Measurements from ENCODE around the gene HS6ST1. TPM values are rescaled to one million over a fixed set of nuclear protein-coding genes. Genes with fewer than 3 reads are reported as not detected.

HS6ST1 gene
- total RNA-seq, 1 experiment from 2014 or later = 22.0 TPM

DNA sequence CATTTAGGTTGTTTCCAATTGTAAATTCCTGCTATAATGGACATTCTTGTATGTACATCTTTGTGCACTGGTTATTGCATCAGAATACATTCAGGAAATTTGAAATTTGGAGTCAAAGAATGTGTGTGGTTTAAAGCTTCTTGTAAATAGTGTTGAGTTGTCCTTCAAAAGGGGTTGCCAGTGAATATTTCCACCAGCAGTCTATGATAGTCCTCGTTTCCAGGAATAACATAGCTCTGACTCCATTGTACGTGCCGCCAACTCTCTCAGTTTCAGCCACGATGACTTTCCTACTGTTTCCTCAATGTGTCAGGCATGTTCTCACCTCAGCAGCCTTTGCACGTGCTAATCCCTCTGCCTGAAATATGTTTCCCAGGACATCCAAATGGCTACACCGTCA is 10.9 kb upstream of the HS6ST1 start:
- ATAC-seq (no peak), DNase-seq (ENCODE audit: low read depth, low spot score) (no peak)
- Histone ChIP-seq H3K27me3 (ENCODE audit: control insufficient read depth, insufficient read depth, low read length) (no peaks in the 10 kb centered on the region), H3K27ac (ENCODE audit: low read length) (no peak overlapping the region), H3K4me3 (ENCODE audit: low read depth in 2 of 2, low read length in 2 of 2) (no peak overlapping the region), H3K9me3 (ENCODE audit: control insufficient read depth, insufficient read depth, low read depth, low read length) (peaks cover 10% of the 10 kb centered on the region), H3K36me3 (ENCODE audit: control insufficient read depth, insufficient read depth, low read length) (no peaks in the 10 kb centered on the region), H3K4me1 (ENCODE audit: control insufficient read depth, insufficient read depth, low read length) (no peaks in the 10 kb centered on the region)
- ChIA-PET POLR2A (no interaction called here), CTCF (no interaction called here)
- no TSS peak for BruUV-seq (replicated peaks)
- in situ Hi-C loops (cut with HindIII; ENCODE audit: low pct_unique_long_range_greater_than_20kb, low sequenced_read_pairs) = no loop called here
- intact Hi-C loops (cut with micrococcal nuclease; ENCODE audit: unreplicated experiment) = no loop called here
- TF ChIP-seq POLR2AphosphoS5 (IDR thresholded peaks at IDR 0.05; ENCODE audit: low read depth, low read length) = no peak
- TF ChIP-seq TCF7L2 (IDR thresholded peaks at IDR 0.05; ENCODE audit: low read depth, low read length) = no peak

DNA sequence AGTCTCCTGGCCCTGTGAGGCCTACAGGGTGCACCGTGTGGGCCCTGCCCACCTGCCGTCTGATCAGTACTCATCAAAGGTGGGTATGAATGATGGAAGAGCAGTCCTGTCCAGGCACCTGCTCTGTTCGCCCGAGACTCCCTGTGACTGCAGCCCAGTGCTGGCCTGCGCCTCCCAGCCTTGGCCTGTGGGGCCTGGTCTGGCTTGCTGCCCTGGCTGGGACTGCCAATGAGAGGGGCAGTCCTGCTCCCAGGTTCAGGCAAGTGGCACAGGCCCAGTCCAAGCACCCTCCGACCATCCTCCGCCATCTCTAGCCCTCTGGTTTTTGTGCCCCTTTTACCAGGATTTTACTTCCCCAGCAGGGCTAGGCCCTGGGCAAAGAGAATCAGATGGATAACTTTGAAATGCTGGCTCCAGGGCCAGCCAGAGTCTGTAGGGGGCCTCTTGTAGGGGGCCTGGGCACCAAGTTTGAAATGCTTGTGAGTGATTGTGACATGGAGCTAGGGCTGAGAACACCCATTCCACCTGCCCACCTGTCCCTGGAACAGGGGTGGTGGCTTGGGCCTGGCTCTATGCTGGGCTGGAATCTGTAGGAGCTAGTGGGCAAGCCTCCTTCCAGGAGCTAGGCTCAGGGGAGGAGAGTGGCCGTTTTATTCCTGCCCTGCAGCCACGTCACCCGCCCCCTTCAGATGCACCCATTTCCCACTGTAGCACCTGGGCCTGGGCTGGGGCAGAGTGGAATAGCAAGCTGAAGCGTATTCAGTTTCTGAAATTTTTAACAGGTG is 8.7 kb upstream of the HS6ST1 start:
- H3K36me3 ChIP-seq (ENCODE audit: control insufficient read depth, insufficient read depth, low read length) = no peaks in the 10 kb centered on the region
- ChIA-PET POLR2A (no interaction called here), CTCF (interaction anchor here (0.6 to 0.7 kb wide), 2 partner anchors 60 to 112 kb away, joined by 3 to 6 read pairs; no protein-coding TSS in a partner anchor)
- H3K27ac ChIP-seq (ENCODE audit: low read length) = no peak overlapping the region
- H3K4me3 ChIP-seq (ENCODE audit: low read depth in 2 of 2, low read length in 2 of 2) = no peak overlapping the region
- in situ Hi-C loops (cut with HindIII; ENCODE audit: low pct_unique_long_range_greater_than_20kb, low sequenced_read_pairs) = no loop called here
- peaks cover 9% of the 10 kb centered on the region for H3K9me3 ChIP-seq (ENCODE audit: control insufficient read depth, insufficient read depth, low read depth, low read length)
- intact Hi-C loops (cut with micrococcal nuclease; ENCODE audit: unreplicated experiment) = no loop called here
- ATAC-seq (no peak), DNase-seq (ENCODE audit: low read depth, low spot score) (no peak)
- BruUV-seq (replicated peaks) = no TSS peak
- no peaks in the 10 kb centered on the region for H3K4me1 ChIP-seq (ENCODE audit: control insufficient read depth, insufficient read depth, low read length)
- TF ChIP-seq POLR2AphosphoS5 (IDR thresholded peaks at IDR 0.05; ENCODE audit: low read depth, low read length) = no peak
- no peak for TF ChIP-seq TCF7L2 (IDR thresholded peaks at IDR 0.05; ENCODE audit: low read depth, low read length)
- TF ChIP-seq, protein P1, sequence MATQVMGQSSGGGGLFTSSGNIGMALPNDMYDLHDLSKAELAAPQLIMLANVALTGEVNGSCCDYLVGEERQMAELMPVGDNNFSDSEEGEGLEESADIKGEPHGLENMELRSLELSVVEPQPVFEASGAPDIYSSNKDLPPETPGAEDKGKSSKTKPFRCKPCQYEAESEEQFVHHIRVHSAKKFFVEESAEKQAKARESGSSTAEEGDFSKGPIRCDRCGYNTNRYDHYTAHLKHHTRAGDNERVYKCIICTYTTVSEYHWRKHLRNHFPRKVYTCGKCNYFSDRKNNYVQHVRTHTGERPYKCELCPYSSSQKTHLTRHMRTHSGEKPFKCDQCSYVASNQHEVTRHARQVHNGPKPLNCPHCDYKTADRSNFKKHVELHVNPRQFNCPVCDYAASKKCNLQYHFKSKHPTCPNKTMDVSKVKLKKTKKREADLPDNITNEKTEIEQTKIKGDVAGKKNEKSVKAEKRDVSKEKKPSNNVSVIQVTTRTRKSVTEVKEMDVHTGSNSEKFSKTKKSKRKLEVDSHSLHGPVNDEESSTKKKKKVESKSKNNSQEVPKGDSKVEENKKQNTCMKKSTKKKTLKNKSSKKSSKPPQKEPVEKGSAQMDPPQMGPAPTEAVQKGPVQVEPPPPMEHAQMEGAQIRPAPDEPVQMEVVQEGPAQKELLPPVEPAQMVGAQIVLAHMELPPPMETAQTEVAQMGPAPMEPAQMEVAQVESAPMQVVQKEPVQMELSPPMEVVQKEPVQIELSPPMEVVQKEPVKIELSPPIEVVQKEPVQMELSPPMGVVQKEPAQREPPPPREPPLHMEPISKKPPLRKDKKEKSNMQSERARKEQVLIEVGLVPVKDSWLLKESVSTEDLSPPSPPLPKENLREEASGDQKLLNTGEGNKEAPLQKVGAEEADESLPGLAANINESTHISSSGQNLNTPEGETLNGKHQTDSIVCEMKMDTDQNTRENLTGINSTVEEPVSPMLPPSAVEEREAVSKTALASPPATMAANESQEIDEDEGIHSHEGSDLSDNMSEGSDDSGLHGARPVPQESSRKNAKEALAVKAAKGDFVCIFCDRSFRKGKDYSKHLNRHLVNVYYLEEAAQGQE (IDR thresholded peaks at IDR 0.05; ENCODE audit: insufficient read depth in 1 of 2, low read depth in 2 of 2, low read length in 1 of 2) = no peak
- no peak for TF ChIP-seq SIN3A (IDR thresholded peaks at IDR 0.05; ENCODE audit: borderline replicate concordance, insufficient read depth, low read depth, low read length)
- TF ChIP-seq, protein P2, sequence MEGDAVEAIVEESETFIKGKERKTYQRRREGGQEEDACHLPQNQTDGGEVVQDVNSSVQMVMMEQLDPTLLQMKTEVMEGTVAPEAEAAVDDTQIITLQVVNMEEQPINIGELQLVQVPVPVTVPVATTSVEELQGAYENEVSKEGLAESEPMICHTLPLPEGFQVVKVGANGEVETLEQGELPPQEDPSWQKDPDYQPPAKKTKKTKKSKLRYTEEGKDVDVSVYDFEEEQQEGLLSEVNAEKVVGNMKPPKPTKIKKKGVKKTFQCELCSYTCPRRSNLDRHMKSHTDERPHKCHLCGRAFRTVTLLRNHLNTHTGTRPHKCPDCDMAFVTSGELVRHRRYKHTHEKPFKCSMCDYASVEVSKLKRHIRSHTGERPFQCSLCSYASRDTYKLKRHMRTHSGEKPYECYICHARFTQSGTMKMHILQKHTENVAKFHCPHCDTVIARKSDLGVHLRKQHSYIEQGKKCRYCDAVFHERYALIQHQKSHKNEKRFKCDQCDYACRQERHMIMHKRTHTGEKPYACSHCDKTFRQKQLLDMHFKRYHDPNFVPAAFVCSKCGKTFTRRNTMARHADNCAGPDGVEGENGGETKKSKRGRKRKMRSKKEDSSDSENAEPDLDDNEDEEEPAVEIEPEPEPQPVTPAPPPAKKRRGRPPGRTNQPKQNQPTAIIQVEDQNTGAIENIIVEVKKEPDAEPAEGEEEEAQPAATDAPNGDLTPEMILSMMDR (IDR thresholded peaks at IDR 0.05) = no peak
- no peaks in the 10 kb centered on the region for H3K27me3 ChIP-seq (ENCODE audit: control insufficient read depth, insufficient read depth, low read length)

DNA sequence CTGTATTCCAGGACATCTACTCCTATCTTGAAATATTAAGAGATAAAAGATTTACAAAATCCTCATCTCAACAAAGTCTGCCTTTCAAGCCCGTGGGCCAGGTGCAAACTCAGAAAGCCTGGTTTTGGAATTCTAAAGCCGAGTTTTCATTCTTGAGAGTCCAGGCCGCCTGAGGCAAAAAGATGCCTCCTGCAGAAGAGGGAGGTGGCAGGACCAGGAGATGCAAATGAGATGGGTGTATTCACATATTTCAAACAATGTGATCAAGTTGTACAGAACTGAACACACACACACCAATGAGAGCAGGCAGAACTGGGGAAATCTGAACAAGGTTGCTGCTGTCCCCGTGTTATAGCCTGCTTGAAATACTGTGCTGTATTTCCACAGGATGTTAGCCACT is 7.7 kb upstream of the HS6ST1 start:
- H3K36me3 ChIP-seq (ENCODE audit: control insufficient read depth, insufficient read depth, low read length) = no peaks in the 10 kb centered on the region
- no peaks in the 10 kb centered on the region for H3K27me3 ChIP-seq (ENCODE audit: control insufficient read depth, insufficient read depth, low read length)
- BruUV-seq (replicated peaks) = no TSS peak
- peaks cover 3% of the 10 kb centered on the region; the same call in 1 of the 2 replicates for H3K4me1 ChIP-seq (ENCODE audit: control insufficient read depth, insufficient read depth, low read length)
- ChIA-PET CTCF (interaction anchor here (0.7 kb wide), 1 partner anchor 111 kb away, joined by 6 read pairs; no protein-coding TSS in a partner anchor), POLR2A (no interaction called here)
- in situ Hi-C loops (cut with HindIII; ENCODE audit: low pct_unique_long_range_greater_than_20kb, low sequenced_read_pairs) (no loop called here), intact Hi-C loops (cut with micrococcal nuclease; ENCODE audit: unreplicated experiment) (no loop called here)
- H3K4me3 ChIP-seq (ENCODE audit: low read depth in 2 of 2, low read length in 2 of 2) = no peak overlapping the region
- no peak overlapping the region for H3K27ac ChIP-seq (ENCODE audit: low read length)
- TF ChIP-seq, protein P1 (IDR thresholded peaks at IDR 0.05; ENCODE audit: insufficient read depth in 1 of 2, low read depth in 2 of 2, low read length in 1 of 2) = no peak
- TF ChIP-seq, protein P2 (IDR thresholded peaks at IDR 0.05) = no peak
- DNase-seq (ENCODE audit: low read depth, low spot score) = no peak
- ATAC-seq = no peak
- no peaks in the 10 kb centered on the region for H3K9me3 ChIP-seq (ENCODE audit: control insufficient read depth, insufficient read depth, low read depth, low read length)

Measured in Panc1 (cell line).